B cell (primary cell): ENCODE data around the gene ARHGAP42. TPM values are rescaled to one million over a fixed set of nuclear protein-coding genes. Genes with fewer than 3 reads are reported as not detected.

Experiments used
- ATAC-seq: fragments of 200-7000 bp; cut with Tn5 transposase; one replicate; pipeline ENCODE4 v1.10.0; 2021; ENCODE audit warnings: low read depth, mild to moderate bottlenecking, moderate number of reproducible peaks, moderate library complexity
- CTCF ChIA-PET: fragments of 350-600 bp; sonication (Branson Sonifier 250); formaldehyde crosslinking; loops from one replicate; lab custom pipeline; 2021; ENCODE audit warnings: antibody characterized with exemption, inconsistent platforms; lab: Charles Lee
- POLR2A ChIA-PET: fragments of 350-600 bp; sonication (Branson Sonifier 250); formaldehyde crosslinking; loops from one replicate; lab custom pipeline; 2021; ENCODE audit warnings: antibody characterized with exemption; lab: Charles Lee
- DNase-seq: peaks from one replicate; pipeline ENCODE4 v3.0.0; 2013
- H2AFZ ChIP-seq: 2 replicates; pipeline ENCODE4 v1.6.1; 2012; ENCODE audit warnings: mild to moderate bottlenecking, low read depth, low read length; ENCODE audit not compliant: insufficient read depth, poor library complexity, severe bottlenecking
- H3K27ac ChIP-seq, 2 donors: 1 replicate in 1 of 2; 2 replicates in 1 of 2; pipeline ENCODE4 v1.5.1; 2012 to 2013; ENCODE audit warnings: low read length in 2 of 2, mild to moderate bottlenecking in 2 of 2, moderate library complexity in 1 of 2
- H3K27me3 ChIP-seq, 4 experiments: fragments of 200-600 bp in 1 of 4; sonication (generic) in 1 of 4; replicated peaks in 1 of 4; 1 replicate in 2 of 4; 2 replicates in 2 of 4; pipeline versions ENCODE4 v1.6.1 to v1.7.0; 2013 to 2016; ENCODE audit warnings: low read length in 3 of 4, mild to moderate bottlenecking in 2 of 4, mixed read lengths in 1 of 4, moderate library complexity in 1 of 4; ENCODE audit not compliant: insufficient read depth in 4 of 4, control insufficient read depth in 3 of 4; ENCODE audit errors: control extremely low read depth in 1 of 4
- H3K36me3 ChIP-seq, 2 experiments: replicated peaks in 1 of 2; 1 replicate in 1 of 2; 2 replicates in 1 of 2; pipeline versions ENCODE4 v1.6.1 to v1.7.1; 2013; ENCODE audit warnings: low read length in 1 of 2; ENCODE audit not compliant: insufficient read depth in 2 of 2, control insufficient read depth in 1 of 2; ENCODE audit errors: control extremely low read depth in 1 of 2, extremely low read depth in 1 of 2
- H3K4me1 ChIP-seq, 2 donors: fragments of 200-600 bp in 1 of 2; sonication (generic) in 1 of 2; 1 replicate in 1 of 2; 2 replicates in 1 of 2; pipeline versions ENCODE4 v1.5.1 to v1.6.1; 2013 to 2017; ENCODE audit warnings: low read length in 2 of 2; ENCODE audit not compliant: control insufficient read depth in 2 of 2, insufficient read depth in 2 of 2
- H3K4me2 ChIP-seq: replicated peaks from 2 replicates; pipeline ENCODE3; 2012; ENCODE audit warnings: mild to moderate bottlenecking, low read depth, low read length; ENCODE audit not compliant: poor library complexity, severe bottlenecking
- H3K4me3 ChIP-seq, 5 experiments: fragments of 200-600 bp in 1 of 5; sonication (generic) in 1 of 5; 1 replicate in 3 of 5; 2 replicates in 2 of 5; pipeline versions ENCODE4 v1.5.1 to v1.7.0; 2011 to 2016; ENCODE audit warnings: low read length in 4 of 5, mild to moderate bottlenecking in 4 of 5, low read depth in 2 of 5, control low read depth in 1 of 5, moderate library complexity in 1 of 5; ENCODE audit not compliant: insufficient read depth in 1 of 5; ENCODE audit errors: control extremely low read depth in 1 of 5, extremely low read depth in 1 of 5
- H3K79me2 ChIP-seq: fragments of 200-600 bp; sonication (generic); one replicate; pipeline ENCODE4 v1.6.0; 2016; ENCODE audit warnings: low read length; ENCODE audit not compliant: control insufficient read depth, insufficient read depth
- H3K9ac ChIP-seq: fragments of 200-600 bp; sonication (generic); 2 replicates; pipeline ENCODE4 v1.6.1; 2017; ENCODE audit warnings: mild to moderate bottlenecking, low read length, moderate library complexity
- H3K9me3 ChIP-seq, 3 donors: one replicate each; pipeline versions ENCODE4 v1.6.1 to v1.7.1; 2013; ENCODE audit warnings: low read length in 2 of 3; ENCODE audit not compliant: control insufficient read depth in 2 of 3, insufficient read depth in 1 of 3; ENCODE audit errors: control extremely low read depth in 1 of 3
- H4K20me1 ChIP-seq: 2 replicates; pipeline ENCODE4 v1.6.0; 2012; ENCODE audit warnings: mild to moderate bottlenecking, low read length; ENCODE audit not compliant: insufficient read depth, control insufficient read depth, poor library complexity, severe bottlenecking
- H3K27ac Mint-ChIP-seq: one replicate; pipeline ENCODE4 v1.8.0; 2021; ENCODE audit warnings: mixed read lengths
- H3K27me3 Mint-ChIP-seq: one replicate; pipeline ENCODE4 v1.8.0; 2021; ENCODE audit warnings: mixed read lengths
- H3K4me1 Mint-ChIP-seq: one replicate; pipeline ENCODE4 v1.8.0; 2021; ENCODE audit warnings: mixed read lengths
- H3K4me3 Mint-ChIP-seq: one replicate; pipeline ENCODE4 v1.8.0; 2021; ENCODE audit warnings: mixed read lengths
- H3K9me3 Mint-ChIP-seq: one replicate; pipeline ENCODE4 v1.8.0; 2022; ENCODE audit warnings: mixed read lengths; ENCODE audit not compliant: insufficient read depth
- EZH2 ChIP-seq: IDR thresholded peaks from 2 replicates; pipeline ENCODE4 v1.6.1; 2012; ENCODE audit warnings: borderline replicate concordance, low read depth, mild to moderate bottlenecking, moderate library complexity, low read length; ENCODE audit not compliant: insufficient read depth, poor library complexity, severe bottlenecking
- WGBS: methylation state at CpG from one replicate; pipeline ENCODE4 v1.1.5; 2013; ENCODE audit warnings: missing lambda C conversion rate; ENCODE audit not compliant: insufficient coverage; 5-methylcytosine and 5-hydroxymethylcytosine counted together
- intact Hi-C: fragments of 100-400 bp; cut with micrococcal nuclease; formaldehyde crosslinking; loops from one replicate; pipeline ENCODE4 v1.10.0; 2022
- polyA plus RNA-seq: library from polyadenylated mRNA; depleted of rRNA; stranded (reverse); fragments of >200 nt; gene quantifications from 2 replicates; pipeline ENCODE4 v1.2.3, GENCODE V29; 2012
- total RNA-seq, 2 donors: library from RNA; stranded (reverse); fragments of 120-200 nt in 1 of 2; gene quantifications; 1 replicate in 1 of 2; 2 replicates in 1 of 2; pipeline versions ENCODE4 v1.2.3 to v1.2.4, GENCODE V29; 2013 to 2022
- TF ChIP-seq, protein P1 (sequence below): fragments of 200-600 bp; IDR thresholded peaks from one replicate; pipeline ENCODE4 v1.8.0; 2022; ENCODE audit warnings: antibody characterized with exemption, mild to moderate bottlenecking

Gene ARHGAP42
- total and polyA plus RNA-seq, 2 donors (not counting 1 experiment from before 2014, with no cell fraction given), result 3.8 to 4.9 TPM

DNA sequence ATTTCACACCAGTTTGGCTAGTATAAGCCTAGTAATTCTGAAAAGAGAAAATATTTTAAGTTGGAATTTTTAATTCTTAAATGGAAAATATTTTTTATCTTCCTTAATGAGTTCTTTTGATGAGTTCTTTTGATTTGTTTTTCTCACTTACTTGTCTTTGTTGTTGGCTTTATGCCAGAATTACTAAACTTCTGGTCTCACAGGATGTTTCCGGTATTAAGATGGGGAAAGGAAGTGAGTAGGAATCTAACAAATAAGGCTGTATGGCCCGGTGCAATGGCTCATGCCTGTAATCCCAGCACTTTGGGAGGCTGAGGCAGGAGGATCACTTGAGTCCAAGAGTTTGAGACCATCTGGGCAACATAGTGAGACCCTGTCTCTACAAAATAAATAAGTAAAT is 106.4 kb downstream of the ARHGAP42 start:
- H4K20me1 ChIP-seq, result no peaks in the 10 kb centered on the region
- TF ChIP-seq, protein P1, sequence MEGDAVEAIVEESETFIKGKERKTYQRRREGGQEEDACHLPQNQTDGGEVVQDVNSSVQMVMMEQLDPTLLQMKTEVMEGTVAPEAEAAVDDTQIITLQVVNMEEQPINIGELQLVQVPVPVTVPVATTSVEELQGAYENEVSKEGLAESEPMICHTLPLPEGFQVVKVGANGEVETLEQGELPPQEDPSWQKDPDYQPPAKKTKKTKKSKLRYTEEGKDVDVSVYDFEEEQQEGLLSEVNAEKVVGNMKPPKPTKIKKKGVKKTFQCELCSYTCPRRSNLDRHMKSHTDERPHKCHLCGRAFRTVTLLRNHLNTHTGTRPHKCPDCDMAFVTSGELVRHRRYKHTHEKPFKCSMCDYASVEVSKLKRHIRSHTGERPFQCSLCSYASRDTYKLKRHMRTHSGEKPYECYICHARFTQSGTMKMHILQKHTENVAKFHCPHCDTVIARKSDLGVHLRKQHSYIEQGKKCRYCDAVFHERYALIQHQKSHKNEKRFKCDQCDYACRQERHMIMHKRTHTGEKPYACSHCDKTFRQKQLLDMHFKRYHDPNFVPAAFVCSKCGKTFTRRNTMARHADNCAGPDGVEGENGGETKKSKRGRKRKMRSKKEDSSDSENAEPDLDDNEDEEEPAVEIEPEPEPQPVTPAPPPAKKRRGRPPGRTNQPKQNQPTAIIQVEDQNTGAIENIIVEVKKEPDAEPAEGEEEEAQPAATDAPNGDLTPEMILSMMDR, result no peak
- no peak for TF ChIP-seq EZH2
- H3K9ac ChIP-seq, result no peak overlapping the region
- CTCF ChIA-PET, result no interaction called here
- intact Hi-C loops, result no loop called here
- no peak for ATAC-seq
- H3K4me3 ChIP-seq, result no peak overlapping the region
- no peak overlapping the region for H3K27ac ChIP-seq
- 83% methylated on average over 1 of the region's 2 CpGs for WGBS
- Mint-ChIP-seq H3K4me3 (no peak overlapping the region), H3K4me1 (no peaks in the 10 kb centered on the region), H3K27ac (no peak overlapping the region), H3K27me3 (no peaks in the 10 kb centered on the region), H3K9me3 (peaks cover 2% of the 10 kb centered on the region)
- H2AFZ ChIP-seq, result no peak overlapping the region
- H3K27me3 ChIP-seq, result no peaks in the 10 kb centered on the region
- peaks cover 2 to 4% of the 10 kb centered on the region in 2 experiments for H3K36me3 ChIP-seq
- no peaks in the 10 kb centered on the region for H3K9me3 ChIP-seq
- DNase-seq, result no peak
- POLR2A ChIA-PET, result no interaction called here
- no peaks in the 10 kb centered on the region for H3K4me1 ChIP-seq
- H3K79me2 ChIP-seq, result no peaks in the 10 kb centered on the region
- no peak overlapping the region for H3K4me2 ChIP-seq

DNA sequence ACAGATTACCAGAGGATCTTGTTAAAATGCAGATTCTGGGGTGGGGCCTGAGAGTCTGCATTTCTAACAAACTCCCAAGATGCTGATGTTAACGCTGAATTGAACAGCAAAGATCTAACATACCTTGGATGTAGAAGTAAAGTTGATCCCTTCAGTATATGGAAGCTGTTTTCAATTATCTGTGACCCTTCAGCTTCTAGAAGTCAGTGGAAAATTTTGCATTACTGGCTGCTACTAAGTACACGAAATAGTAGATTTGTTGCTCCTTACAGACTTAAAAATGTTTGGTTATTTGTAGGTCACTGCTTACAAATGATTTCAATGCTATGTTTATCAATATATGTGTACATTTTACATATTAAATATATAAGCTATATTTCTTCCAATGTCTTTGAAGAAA is 107.4 kb downstream of the ARHGAP42 start:
- Histone ChIP-seq H3K4me3 (no peak overlapping the region), H3K4me1 (no peaks in the 10 kb centered on the region), H3K79me2 (no peaks in the 10 kb centered on the region), H3K27ac (no peak overlapping the region), H3K36me3 (peaks cover 2 to 4% of the 10 kb centered on the region in 2 experiments), H3K9ac (no peak overlapping the region), H3K27me3 (no peaks in the 10 kb centered on the region), H4K20me1 (no peaks in the 10 kb centered on the region), H3K4me2 (no peak overlapping the region), H3K9me3 (no peaks in the 10 kb centered on the region), H2AFZ (no peak overlapping the region)
- Mint-ChIP-seq H3K27me3 (no peaks in the 10 kb centered on the region), H3K9me3 (peaks cover 2% of the 10 kb centered on the region), H3K4me1 (no peaks in the 10 kb centered on the region), H3K4me3 (no peak overlapping the region), H3K27ac (no peak overlapping the region)
- ChIA-PET CTCF (no interaction called here), POLR2A (no interaction called here)
- no peak for TF ChIP-seq EZH2
- TF ChIP-seq, protein P1, result no peak
- no peak for DNase-seq
- no CpG with 5 or more reads among the region's 2 CpGs for WGBS
- intact Hi-C loops, result no loop called here
- ATAC-seq, result no peak
